Activated naive CD4-positive, alpha-beta T cell treated with anti-CD3 and anti-CD28 coated beads for 36 hours (primary cell): Measurements from ENCODE around the gene SIGLEC1. TPM values are rescaled to one million over a fixed set of nuclear protein-coding genes. Genes with fewer than 3 reads are reported as not detected.

Source experiments
- CTCF ChIA-PET: fragments of 350-600 bp; sonication (Branson Sonifier 250); formaldehyde crosslinking; loops from one replicate; lab custom pipeline; 2021; ENCODE audit warnings: antibody characterized with exemption; lab: Charles Lee
- DNase-seq: peaks from one replicate; pipeline ENCODE4 v3.0.0-alpha.2; 2020
- H3K27ac Mint-ChIP-seq: one replicate; pipeline ENCODE4 v1.8.0; 2021; ENCODE audit warnings: mild to moderate bottlenecking, mixed read lengths
- H3K27me3 Mint-ChIP-seq: one replicate; pipeline ENCODE4 v1.8.0; 2021; ENCODE audit warnings: low read depth, mixed read lengths
- H3K36me3 Mint-ChIP-seq: one replicate; pipeline ENCODE4 v1.8.0; 2021; ENCODE audit warnings: low read depth, mixed read lengths
- H3K4me1 Mint-ChIP-seq: one replicate; pipeline ENCODE4 v1.8.0; 2021; ENCODE audit warnings: low read depth, mixed read lengths
- H3K4me3 Mint-ChIP-seq: one replicate; pipeline ENCODE4 v1.8.0; 2021; ENCODE audit warnings: mild to moderate bottlenecking, moderate library complexity, mixed read lengths
- H3K9me3 Mint-ChIP-seq: one replicate; pipeline ENCODE4 v1.8.0; 2021; ENCODE audit warnings: mixed read lengths
- intact Hi-C: fragments of 100-400 bp; cut with micrococcal nuclease; formaldehyde crosslinking; loops from one replicate; pipeline ENCODE4 v1.15.1; 2023
- total RNA-seq, 2 experiments: library from RNA; stranded (reverse); gene quantifications; one replicate each; pipeline ENCODE4 v1.2.3, GENCODE V29; 2021

The SIGLEC1 gene
- total RNA-seq, 2 experiments from 2014 or later: 0.02 TPM; not detected in 1

GRCh38 chr20:3691306-3691705, 21.1 kb downstream of the SIGLEC1 start:
- no peaks in the 10 kb centered on the region for H3K9me3 Mint-ChIP-seq
- H3K27me3 Mint-ChIP-seq: no peaks in the 10 kb centered on the region
- H3K27ac Mint-ChIP-seq: no peak overlapping the region
- no peak for DNase-seq
- no peak overlapping the region for H3K4me3 Mint-ChIP-seq
- H3K4me1 Mint-ChIP-seq: no peaks in the 10 kb centered on the region
- intact Hi-C loops: no loop called here
- no peaks in the 10 kb centered on the region for H3K36me3 Mint-ChIP-seq
- CTCF ChIA-PET: interaction anchor here (0.7 to 1.6 kb wide), 3 partner anchors 17 to 46 kb away, joined by 4 read pairs; no protein-coding TSS in a partner anchor

GRCh38 chr20:3690413-3690812, 22.0 kb downstream of the SIGLEC1 start:
- Mint-ChIP-seq H3K9me3 (no peaks in the 10 kb centered on the region), H3K27ac (no peak overlapping the region), H3K4me3 (no peak overlapping the region), H3K4me1 (no peaks in the 10 kb centered on the region), H3K36me3 (no peaks in the 10 kb centered on the region), H3K27me3 (peaks cover 2% of the 10 kb centered on the region)
- no peak for DNase-seq
- CTCF ChIA-PET: interaction anchor here (1.0 kb wide), 1 partner anchor 16 kb away, joined by 4 read pairs; no protein-coding TSS in a partner anchor
- intact Hi-C loops: no loop called here

DNA sequence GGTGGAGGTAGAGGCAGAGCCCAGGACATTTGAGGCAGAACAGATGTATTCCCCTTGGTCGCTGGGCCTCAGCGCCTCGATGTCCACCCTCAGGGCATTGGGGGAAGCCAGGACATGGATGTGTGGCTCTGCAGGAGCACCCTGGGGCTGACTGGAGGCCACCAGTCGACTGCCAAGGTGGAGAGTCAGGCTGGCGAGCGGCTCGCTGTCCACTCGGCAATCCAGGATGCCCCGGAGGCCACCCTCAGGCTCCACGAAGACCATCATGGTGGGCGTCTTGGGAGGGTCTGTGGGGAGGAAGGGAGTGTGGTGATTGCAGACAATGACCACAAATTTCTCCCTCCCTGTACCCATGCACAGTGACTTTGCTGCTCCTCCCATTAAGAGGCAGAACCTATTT, 22.4 kb downstream of the SIGLEC1 start:
- DNase-seq: no peak
- Mint-ChIP-seq H3K36me3 (no peaks in the 10 kb centered on the region), H3K4me3 (no peak overlapping the region), H3K9me3 (no peaks in the 10 kb centered on the region), H3K4me1 (no peaks in the 10 kb centered on the region), H3K27me3 (peaks cover 5% of the 10 kb centered on the region), H3K27ac (no peak overlapping the region)
- intact Hi-C loops: no loop called here
- CTCF ChIA-PET: no interaction called here

DNA sequence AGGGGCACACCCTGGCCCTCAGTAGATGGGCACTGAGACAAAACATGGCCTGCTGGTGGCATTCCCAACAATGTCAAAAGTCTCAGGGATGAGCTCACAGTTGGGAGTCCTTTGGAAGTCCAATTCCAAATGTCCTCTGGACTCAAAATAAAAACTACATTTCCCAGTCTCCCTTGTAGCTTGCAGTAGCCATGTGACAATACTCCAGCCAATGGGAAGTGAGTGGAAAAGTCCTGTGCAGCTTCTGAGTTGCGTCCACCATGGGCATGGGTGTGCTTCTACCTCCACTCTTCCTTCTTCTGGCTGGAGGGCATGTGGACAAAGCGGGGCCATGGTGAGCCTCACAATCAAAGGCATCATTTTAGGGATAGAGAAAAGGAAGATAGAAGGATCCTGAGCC, 24.7 kb downstream of the SIGLEC1 start:
- CTCF ChIA-PET: interaction anchor here (0.9 to 1.1 kb wide), 2 partner anchors 9 to 23 kb away, joined by 3 read pairs; no protein-coding TSS in a partner anchor

GRCh38 chr20:3686867-3687321, 25.5 kb downstream of the SIGLEC1 start:
- no peak for DNase-seq
- no peak overlapping the region for H3K4me3 Mint-ChIP-seq
- H3K36me3 Mint-ChIP-seq: no peaks in the 10 kb centered on the region
- no peaks in the 10 kb centered on the region for H3K4me1 Mint-ChIP-seq
- H3K27me3 Mint-ChIP-seq: peaks cover 22% of the 10 kb centered on the region
- intact Hi-C loops: no loop called here
- no peak overlapping the region for H3K27ac Mint-ChIP-seq
- no peaks in the 10 kb centered on the region for H3K9me3 Mint-ChIP-seq
- CTCF ChIA-PET: interaction anchor here (1.4 kb wide), 1 partner anchor 11 kb away, joined by 7 read pairs; no protein-coding TSS in a partner anchor

More for the DNA sequence above, 24.7 kb downstream of the SIGLEC1 start:
- Mint-ChIP-seq H3K36me3 (no peaks in the 10 kb centered on the region), H3K9me3 (no peaks in the 10 kb centered on the region), H3K27me3 (peaks cover 19% of the 10 kb centered on the region), H3K4me3 (no peak overlapping the region), H3K27ac (no peak overlapping the region), H3K4me1 (no peaks in the 10 kb centered on the region)
- no peak for DNase-seq
- intact Hi-C loops: loop anchor here (1.0 kb wide), 1 partner anchor 7 kb away; no protein-coding TSS in a partner anchor

- no peak overlapping the region for H3K4me3 Mint-ChIP-seq
- no peak overlapping the region for H3K27ac Mint-ChIP-seq
- CTCF ChIA-PET: interaction anchor here (1.4 kb wide), 1 partner anchor 10 kb away, joined by 7 read pairs; no protein-coding TSS in a partner anchor
- no peaks in the 10 kb centered on the region for H3K9me3 Mint-ChIP-seq
- intact Hi-C loops: no loop called here
- H3K27me3 Mint-ChIP-seq: peaks cover 23% of the 10 kb centered on the region
- no peak for DNase-seq
- H3K36me3 Mint-ChIP-seq: no peaks in the 10 kb centered on the region
- H3K4me1 Mint-ChIP-seq: no peaks in the 10 kb centered on the region
These were observed 26.0 kb downstream of the SIGLEC1 start for GRCh38 chr20:3686421-3686820.

- Mint-ChIP-seq H3K4me3 (no peak overlapping the region), H3K36me3 (no peaks in the 10 kb centered on the region), H3K9me3 (no peaks in the 10 kb centered on the region), H3K4me1 (no peaks in the 10 kb centered on the region), H3K27me3 (peaks cover 32% of the 10 kb centered on the region), H3K27ac (no peak overlapping the region)
- intact Hi-C loops: no loop called here
- CTCF ChIA-PET: no interaction called here
- DNase-seq: no peak
These were observed 27.1 kb downstream of the SIGLEC1 start for GRCh38 chr20:3685341-3685740.

GRCh38 chr20:3681931-3682781, 30.2 kb downstream of the SIGLEC1 start, which contains the start of gene ADAM33:
Gene ADAM33 (minus strand): TSS chr20:3682010. CDS start chr20:3682004, 6 bp downstream.
- H3K27me3 Mint-ChIP-seq: peaks cover 41% of the 10 kb centered on the region
- CTCF ChIA-PET: interaction anchor here (1.0 kb wide), 1 partner anchor 15 kb away, joined by 3 read pairs; no protein-coding TSS in a partner anchor
- H3K9me3 Mint-ChIP-seq: no peaks in the 10 kb centered on the region
- no peaks in the 10 kb centered on the region for H3K4me1 Mint-ChIP-seq
- H3K4me3 Mint-ChIP-seq: no peak within 1 kb of the TSS
- H3K36me3 Mint-ChIP-seq: no peaks in the 10 kb centered on the region
- H3K27ac Mint-ChIP-seq: no peak within 1 kb of the TSS
- intact Hi-C loops: no loop called here
- DNase-seq: no peak

GRCh38 chr20:3681352-3681930, 31.0 kb downstream of the SIGLEC1 start:
- H3K9me3 Mint-ChIP-seq: no peaks in the 10 kb centered on the region
- no peak for DNase-seq
- H3K4me1 Mint-ChIP-seq: no peaks in the 10 kb centered on the region
- CTCF ChIA-PET: interaction anchor here (1.0 kb wide), 1 partner anchor 16 kb away, joined by 3 read pairs; no protein-coding TSS in a partner anchor
- H3K27ac Mint-ChIP-seq: no peak overlapping the region
- H3K36me3 Mint-ChIP-seq: no peaks in the 10 kb centered on the region
- no peak overlapping the region for H3K4me3 Mint-ChIP-seq
- intact Hi-C loops: no loop called here
- peaks cover 44% of the 10 kb centered on the region for H3K27me3 Mint-ChIP-seq

GRCh38 chr20:3680701-3681351, 31.6 kb downstream of the SIGLEC1 start:
- H3K27ac Mint-ChIP-seq: no peak overlapping the region
- no peaks in the 10 kb centered on the region for H3K36me3 Mint-ChIP-seq
- no peaks in the 10 kb centered on the region for H3K9me3 Mint-ChIP-seq
- H3K27me3 Mint-ChIP-seq: peaks cover 46% of the 10 kb centered on the region
- no peak for DNase-seq
- intact Hi-C loops: loop anchor here (1.0 kb wide), 1 partner anchor 7 kb away; no protein-coding TSS in a partner anchor
- CTCF ChIA-PET: interaction anchor here (1.0 kb wide), 2 partner anchors 17 to 30 kb away, joined by 3 read pairs; no protein-coding TSS in a partner anchor
- no peak overlapping the region for H3K4me3 Mint-ChIP-seq
- no peaks in the 10 kb centered on the region for H3K4me1 Mint-ChIP-seq

- no peak overlapping the region for H3K4me3 Mint-ChIP-seq
- no peaks in the 10 kb centered on the region for H3K36me3 Mint-ChIP-seq
- no peaks in the 10 kb centered on the region for H3K9me3 Mint-ChIP-seq
- H3K27ac Mint-ChIP-seq: no peak overlapping the region
- intact Hi-C loops: loop anchor here (1.0 to 10.0 kb wide), 2 partner anchors 8 to 115 kb away; no protein-coding TSS in a partner anchor
- H3K27me3 Mint-ChIP-seq: peaks cover 49% of the 10 kb centered on the region
- DNase-seq: no peak
- CTCF ChIA-PET: interaction anchor here (0.9 to 1.0 kb wide), 2 partner anchors 16 to 31 kb away, joined by 3 read pairs; no protein-coding TSS in a partner anchor
- no peaks in the 10 kb centered on the region for H3K4me1 Mint-ChIP-seq
These were observed 32.4 kb downstream of the SIGLEC1 start for GRCh38 chr20:3679749-3680700.
